HL-60 (cell line): ENCODE data around the gene TRIM63.

Experiments
- POLR2AphosphoS5 ChIP-seq: IDR thresholded peaks from 2 replicates; pipeline ENCODE4 v1.6.1; 2012; ENCODE audit warnings: low read depth
- TF ChIP-seq, protein P1 (sequence below): IDR thresholded peaks from one replicate; pipeline ENCODE4 v1.5.1; 2011; ENCODE audit warnings: low read length, control low read depth, inconsistent platforms; ENCODE audit not compliant: insufficient read depth
- TF ChIP-seq, protein P2 (sequence below): IDR thresholded peaks from 2 replicates; pipeline ENCODE4 v1.6.1; 2012; ENCODE audit warnings: low read depth; ENCODE audit not compliant: insufficient replicate concordance

DNA sequence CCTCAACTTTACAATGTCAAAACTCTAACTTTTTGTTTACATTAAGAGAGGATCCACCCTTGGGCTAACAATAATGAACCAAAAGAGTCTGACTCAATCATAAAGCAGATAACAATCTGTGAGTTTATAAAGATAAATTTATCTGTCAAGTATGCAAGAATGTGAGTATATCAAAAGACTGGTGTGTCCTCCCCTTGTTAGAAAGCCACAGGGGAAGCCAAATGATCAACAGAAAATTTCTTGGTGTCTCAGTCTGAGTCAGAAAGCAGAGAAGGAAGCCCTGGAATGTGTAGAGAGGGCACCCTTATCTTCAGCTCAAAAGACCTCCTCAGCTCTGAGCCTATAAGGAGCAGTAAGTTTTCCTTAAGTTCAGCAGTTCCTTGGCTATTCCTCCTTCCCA lies 30.3 kb upstream of the TRIM63 start:
- TF ChIP-seq, protein P1, sequence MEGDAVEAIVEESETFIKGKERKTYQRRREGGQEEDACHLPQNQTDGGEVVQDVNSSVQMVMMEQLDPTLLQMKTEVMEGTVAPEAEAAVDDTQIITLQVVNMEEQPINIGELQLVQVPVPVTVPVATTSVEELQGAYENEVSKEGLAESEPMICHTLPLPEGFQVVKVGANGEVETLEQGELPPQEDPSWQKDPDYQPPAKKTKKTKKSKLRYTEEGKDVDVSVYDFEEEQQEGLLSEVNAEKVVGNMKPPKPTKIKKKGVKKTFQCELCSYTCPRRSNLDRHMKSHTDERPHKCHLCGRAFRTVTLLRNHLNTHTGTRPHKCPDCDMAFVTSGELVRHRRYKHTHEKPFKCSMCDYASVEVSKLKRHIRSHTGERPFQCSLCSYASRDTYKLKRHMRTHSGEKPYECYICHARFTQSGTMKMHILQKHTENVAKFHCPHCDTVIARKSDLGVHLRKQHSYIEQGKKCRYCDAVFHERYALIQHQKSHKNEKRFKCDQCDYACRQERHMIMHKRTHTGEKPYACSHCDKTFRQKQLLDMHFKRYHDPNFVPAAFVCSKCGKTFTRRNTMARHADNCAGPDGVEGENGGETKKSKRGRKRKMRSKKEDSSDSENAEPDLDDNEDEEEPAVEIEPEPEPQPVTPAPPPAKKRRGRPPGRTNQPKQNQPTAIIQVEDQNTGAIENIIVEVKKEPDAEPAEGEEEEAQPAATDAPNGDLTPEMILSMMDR = no peak
- TF ChIP-seq POLR2AphosphoS5 = no peak
- TF ChIP-seq, protein P2, sequence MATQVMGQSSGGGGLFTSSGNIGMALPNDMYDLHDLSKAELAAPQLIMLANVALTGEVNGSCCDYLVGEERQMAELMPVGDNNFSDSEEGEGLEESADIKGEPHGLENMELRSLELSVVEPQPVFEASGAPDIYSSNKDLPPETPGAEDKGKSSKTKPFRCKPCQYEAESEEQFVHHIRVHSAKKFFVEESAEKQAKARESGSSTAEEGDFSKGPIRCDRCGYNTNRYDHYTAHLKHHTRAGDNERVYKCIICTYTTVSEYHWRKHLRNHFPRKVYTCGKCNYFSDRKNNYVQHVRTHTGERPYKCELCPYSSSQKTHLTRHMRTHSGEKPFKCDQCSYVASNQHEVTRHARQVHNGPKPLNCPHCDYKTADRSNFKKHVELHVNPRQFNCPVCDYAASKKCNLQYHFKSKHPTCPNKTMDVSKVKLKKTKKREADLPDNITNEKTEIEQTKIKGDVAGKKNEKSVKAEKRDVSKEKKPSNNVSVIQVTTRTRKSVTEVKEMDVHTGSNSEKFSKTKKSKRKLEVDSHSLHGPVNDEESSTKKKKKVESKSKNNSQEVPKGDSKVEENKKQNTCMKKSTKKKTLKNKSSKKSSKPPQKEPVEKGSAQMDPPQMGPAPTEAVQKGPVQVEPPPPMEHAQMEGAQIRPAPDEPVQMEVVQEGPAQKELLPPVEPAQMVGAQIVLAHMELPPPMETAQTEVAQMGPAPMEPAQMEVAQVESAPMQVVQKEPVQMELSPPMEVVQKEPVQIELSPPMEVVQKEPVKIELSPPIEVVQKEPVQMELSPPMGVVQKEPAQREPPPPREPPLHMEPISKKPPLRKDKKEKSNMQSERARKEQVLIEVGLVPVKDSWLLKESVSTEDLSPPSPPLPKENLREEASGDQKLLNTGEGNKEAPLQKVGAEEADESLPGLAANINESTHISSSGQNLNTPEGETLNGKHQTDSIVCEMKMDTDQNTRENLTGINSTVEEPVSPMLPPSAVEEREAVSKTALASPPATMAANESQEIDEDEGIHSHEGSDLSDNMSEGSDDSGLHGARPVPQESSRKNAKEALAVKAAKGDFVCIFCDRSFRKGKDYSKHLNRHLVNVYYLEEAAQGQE = no peak
